ENCODE measurements around the gene PFKL.
A peak's percentile ranks its signal among the peaks of the same experiment; 100 is the strongest.
"Not testable (repeated sequence)": the region's sequence is repeated elsewhere in the genome, so short reads cannot be mapped to it uniquely, and the experiment has no call there.

Gene PFKL

GRCh38 chr21:44329086-44329889, 29.4 kb downstream of the PFKL start:
- peak in 1 of 2 donors; percentile 30 for DNase-seq

GRCh38 chr21:44329971-44330681, 30.3 kb downstream of the PFKL start:
- DNase-seq: no peak

- no peak for DNase-seq
Measured at GRCh38 chr21:44330698-44331097, 30.8 kb downstream of the PFKL start.

- DNase-seq: no peak
Measured at GRCh38 chr21:44331209-44331608, 31.4 kb downstream of the PFKL start.

- no peak for DNase-seq
Measured at GRCh38 chr21:44331650-44332307, 31.9 kb downstream of the PFKL start.

- DNase-seq: no peak
Measured at GRCh38 chr21:44332383-44332782, 32.5 kb downstream of the PFKL start.

- no peak for DNase-seq
Measured at GRCh38 chr21:44332965-44333364, 33.1 kb downstream of the PFKL start.

- no peak for DNase-seq
Measured at GRCh38 chr21:44333509-44334328, 33.9 kb downstream of the PFKL start.

GRCh38 chr21:44334329-44335030, 34.6 kb downstream of the PFKL start:
- DNase-seq: no peak

- DNase-seq: no peak
Measured at GRCh38 chr21:44335266-44336059, 35.6 kb downstream of the PFKL start.

GRCh38 chr21:44337449-44337848, 37.6 kb downstream of the PFKL start:
- DNase-seq: no peak

- peak; percentile 56 to 62 for DNase-seq
Measured at GRCh38 chr21:44337941-44338895, 38.4 kb downstream of the PFKL start.

- peak; percentile 87 to 95 for DNase-seq
Measured at GRCh38 chr21:44338971-44339910, 39.4 kb downstream of the PFKL start, which contains the start of gene CFAP410. CFAP410 (minus strand) TSS chr21:44339390; CDS start chr21:44339194, 196 bp downstream.

GRCh38 chr21:44341726-44342458, 42.0 kb downstream of the PFKL start:
- not testable (repeated sequence) for DNase-seq

- not testable (repeated sequence) for DNase-seq
Measured at GRCh38 chr21:44342981-44343380, 43.1 kb downstream of the PFKL start.

GRCh38 chr21:44344541-44345183, 44.8 kb downstream of the PFKL start:
- no peak for DNase-seq

- DNase-seq: no peak
Measured at GRCh38 chr21:44345495-44345894, 45.6 kb downstream of the PFKL start.
